HepG2 (cell line): ENCODE results near the gene KCND3. TPM values are rescaled to one million over a fixed set of nuclear protein-coding genes. Genes with fewer than 3 reads are reported as not detected.

Experiments
- ATAC-seq: fragments of 200-7000 bp; cut with Tn5 transposase; 3 replicates; pipeline ENCODE4 v1.9.1; 2020; ENCODE audit warnings: mild to moderate bottlenecking, moderate library complexity
- BruUV-seq: library from RNA; stranded (reverse); fragments of 400-500 nt; replicated peaks from 2 replicates; lab custom pipeline; 2021; lab: Mats Ljungman, UMichigan
- CTCF ChIA-PET: fragments of 300-600 bp; formaldehyde crosslinking; extraction: SDS; loops from one replicate; lab custom pipeline; 2021; ENCODE audit warnings: low total read pairs, inconsistent platforms, low intra/inter-chr PET ratio; lab: Yijun Ruan, JAX
- POLR2A ChIA-PET: fragments of 350-600 bp; sonication (Branson Sonifier 250); formaldehyde crosslinking; loops from one replicate; lab custom pipeline; 2020; ENCODE audit warnings: antibody characterized with exemption, inconsistent platforms; lab: Yijun Ruan, JAX
- DNase-seq: peaks from one replicate; pipeline ENCODE4 v3.0.0-alpha.2; 2015; ENCODE audit warnings: low spot score
- FAIRE-seq: peaks from 3 replicates; lab custom pipeline; 2011; peaks lifted over from hg19 to GRCh38; lab: Jason Lieb, UNC
- H2AFZ ChIP-seq: one replicate; pipeline ENCODE4 v1.6.1; 2011; ENCODE audit warnings: low read length, inconsistent platforms
- H3K27ac ChIP-seq: fragments of 300-600 bp; 3 replicates; pipeline ENCODE4 v1.8.0; 2011; ENCODE audit warnings: mixed run types, mild to moderate bottlenecking, mixed read lengths, low read length, inconsistent platforms; ENCODE audit not compliant: insufficient read depth; ENCODE audit errors: extremely low read length
- H3K27me3 ChIP-seq, 2 experiments: fragments of 200-600 bp in 1 of 2; 2 replicates in 1 of 2; 3 replicates in 1 of 2; pipeline versions ENCODE4 v1.6.0 to v1.8.0; 2011; ENCODE audit warnings: low read length in 2 of 2, mild to moderate bottlenecking in 2 of 2, moderate library complexity in 2 of 2, inconsistent platforms in 1 of 2; ENCODE audit not compliant: insufficient read depth in 2 of 2, control insufficient read depth in 1 of 2
- H3K36me3 ChIP-seq, 2 experiments: fragments of 200-600 bp in 1 of 2; replicated peaks in 1 of 2; 2 replicates in 1 of 2; 3 replicates in 1 of 2; pipeline versions ENCODE4 v1.5.1 to v1.8.0; 2011; ENCODE audit warnings: low read length in 2 of 2, inconsistent platforms in 1 of 2; ENCODE audit not compliant: insufficient read depth in 2 of 2, control insufficient read depth in 1 of 2
- H3K4me1 ChIP-seq: 2 replicates; pipeline ENCODE4 v1.5.1; 2012; ENCODE audit warnings: low read length, inconsistent platforms; ENCODE audit not compliant: insufficient read depth
- H3K4me2 ChIP-seq: 2 replicates; pipeline ENCODE4 v1.6.0; 2011; ENCODE audit warnings: low read depth, low read length, inconsistent platforms
- H3K4me3 ChIP-seq, 3 experiments: fragments of 200-600 bp in 1 of 3; sonication (generic), shearing (Covaris generic) in 1 of 3; replicated peaks in 1 of 3; 2 replicates each; pipeline ENCODE4 v1.5.1; 2011 to 2016; ENCODE audit warnings: low read length in 3 of 3, inconsistent platforms in 2 of 3, low read depth in 2 of 3, mild to moderate bottlenecking in 2 of 3, control low read depth in 1 of 3, mixed read lengths in 1 of 3; ENCODE audit not compliant: insufficient read depth in 1 of 3
- H3K79me2 ChIP-seq: one replicate; pipeline ENCODE4 v1.6.1; 2011; ENCODE audit warnings: low read length, inconsistent platforms; ENCODE audit not compliant: insufficient read depth
- H3K9ac ChIP-seq: 2 replicates; pipeline ENCODE4 v1.6.0; 2011; ENCODE audit warnings: mild to moderate bottlenecking, low read depth, low read length, inconsistent platforms; ENCODE audit not compliant: insufficient read depth
- H3K9me3 ChIP-seq: 2 replicates; pipeline ENCODE4 v1.5.1; 2012; ENCODE audit warnings: mild to moderate bottlenecking, low read length
- H4K20me1 ChIP-seq: 2 replicates; pipeline ENCODE4 v1.6.0; 2011; ENCODE audit warnings: inconsistent platforms, mild to moderate bottlenecking, low read length, moderate library complexity; ENCODE audit not compliant: insufficient read depth
- FOXC1 ChIP-seq: sonication (generic); formaldehyde crosslinking; IDR thresholded peaks from 2 replicates; pipeline ENCODE4 v1.8.0; 2022; ENCODE audit warnings: mild to moderate bottlenecking, missing genetic modification reagents, borderline replicate concordance
- GATA4 ChIP-seq: sonication (generic); IDR thresholded peaks from 2 replicates; pipeline ENCODE4 v1.6.1; 2016; ENCODE audit warnings: antibody characterized with exemption, low read depth, borderline replicate concordance
- JDP2 ChIP-seq: sonication (generic); formaldehyde crosslinking; IDR thresholded peaks from 2 replicates; pipeline ENCODE4 v1.8.1; 2022; ENCODE audit warnings: missing genetic modification reagents, borderline replicate concordance
- NR2F1 ChIP-seq, 2 experiments: fragments of 450-650 bp in 1 of 2; formaldehyde crosslinking in 1 of 2; IDR thresholded peaks; 2 replicates each; pipeline versions ENCODE4 v1.5.0 to v1.6.1; 2016 to 2020; ENCODE audit warnings: mild to moderate bottlenecking in 1 of 2, missing compliant biosample characterization in 1 of 2, missing genetic modification reagents in 1 of 2, moderate library complexity in 1 of 2
- SOX6 ChIP-seq, 2 experiments: fragments of 450-650 bp in 1 of 2; sonication (generic) in 1 of 2; formaldehyde crosslinking in 1 of 2; IDR thresholded peaks; 2 replicates each; pipeline versions ENCODE4 v1.4.0 to v1.6.1; 2017 to 2020; ENCODE audit warnings: antibody characterized with exemption in 1 of 2, mild to moderate bottlenecking in 1 of 2, missing genetic modification reagents in 1 of 2
- TCF12 ChIP-seq, 2 experiments: fragments of 450-650 bp in 1 of 2; sonication (generic) in 1 of 2; formaldehyde crosslinking in 1 of 2; IDR thresholded peaks; 2 replicates each; pipeline versions ENCODE4 v1.6.1 to v1.8.0; 2017 to 2022; ENCODE audit warnings: antibody characterized with exemption in 1 of 2, mild to moderate bottlenecking in 1 of 2, missing genetic modification reagents in 1 of 2, moderate library complexity in 1 of 2
- TCF7 ChIP-seq: sonication (generic); IDR thresholded peaks from 2 replicates; pipeline ENCODE4 v1.6.1; 2016; ENCODE audit warnings: antibody characterized with exemption, low read depth
- ZNF251 ChIP-seq: sonication (generic); formaldehyde crosslinking; IDR thresholded peaks from 2 replicates; pipeline ENCODE4 v1.9.0; 2021; ENCODE audit warnings: mild to moderate bottlenecking, missing genetic modification reagents
- WGBS: methylation state at CpG from one replicate; pipeline ENCODE4 v1.1.6; 2017; ENCODE audit warnings: low lambda C conversion rate; 5-methylcytosine and 5-hydroxymethylcytosine counted together
- in situ Hi-C: cut with HindIII; loops from 2 replicates; pipeline ENCODE4 v1.10.0; 2017; ENCODE audit warnings: low pct_unique_long_range_greater_than_20kb; ENCODE audit not compliant: extremely low pct_ligation_motif_present
- intact Hi-C: fragments of 100-400 bp; cut with micrococcal nuclease; formaldehyde crosslinking; loops from one replicate; pipeline ENCODE4 v1.10.0; 2022; ENCODE audit not compliant: unreplicated experiment
- polyA plus RNA-seq, 8 experiments: library from polyadenylated mRNA; depleted of rRNA in 3 of 8; stranded (reverse) in 7 of 8; unstranded in 1 of 8; fragments of >200 nt; fragmentation: Illumina TruSeq in 4 of 8; extraction: Trizol in 4 of 8; gene quantifications; 2 replicates each; pipeline versions ENCODE4 v1.2.1 to v1.2.3, GENCODE V29; 2011 to 2016; ENCODE audit warnings: low read depth in 4 of 8, missing spikeins in 1 of 8, mixed read lengths in 1 of 8; ENCODE audit not compliant: insufficient read depth in 1 of 8
- total RNA-seq, 5 experiments: library from RNA; depleted of rRNA; stranded (reverse); fragments of >200 nt; fragmentation: Illumina TruSeq; extraction: Trizol; gene quantifications; 2 replicates each; pipeline ENCODE4 v1.2.3, GENCODE V29; 2016; ENCODE audit warnings: low read depth in 1 of 5
- TF ChIP-seq, protein P1 (sequence below): sonication (generic); formaldehyde crosslinking; IDR thresholded peaks from 2 replicates; pipeline ENCODE4 v1.4.0; 2020; ENCODE audit warnings: missing genetic modification reagents
- TF ChIP-seq, protein P2 (sequence below): sonication (generic); formaldehyde crosslinking; IDR thresholded peaks from 2 replicates; pipeline ENCODE4 v1.4.0; 2020; ENCODE audit warnings: missing genetic modification reagents
- TF ChIP-seq, protein P3 (sequence below), 2 experiments: sonication (generic) in 1 of 2; formaldehyde crosslinking in 1 of 2; IDR thresholded peaks; 2 replicates each; pipeline versions ENCODE4 v1.6.1 to v1.9.0; 2014 to 2022; ENCODE audit warnings: antibody characterized with exemption in 1 of 2, borderline replicate concordance in 1 of 2, inconsistent platforms in 1 of 2, low read depth in 1 of 2, missing genetic modification reagents in 1 of 2

Gene KCND3
- total and polyA plus RNA-seq, 2 of the 13 experiments (the other 11 are each of a cell fraction or from before 2014, with no cell fraction given), result 0.04 TPM; not detected in 1

DNA sequence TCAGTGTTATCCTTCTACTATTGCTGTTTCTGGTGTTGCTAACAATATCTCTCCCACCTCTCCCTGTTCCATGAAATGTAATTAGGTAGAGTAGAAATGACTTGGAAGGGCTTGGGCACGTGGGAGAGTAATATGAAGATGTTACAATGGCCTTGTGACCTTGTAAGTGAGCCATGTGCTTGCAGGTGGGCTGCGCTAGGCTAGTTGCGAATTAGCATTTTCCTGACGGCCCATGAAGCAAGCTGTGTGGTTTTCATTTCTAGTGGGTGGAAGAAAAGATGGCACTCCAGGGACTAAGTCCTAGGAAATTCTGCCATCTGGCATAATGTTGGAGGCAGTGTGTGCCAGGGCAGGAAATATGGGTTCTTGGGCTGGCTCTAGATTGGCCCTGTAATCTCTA lies 241.5 kb downstream of the KCND3 start:
- intact Hi-C loops (loop anchor here (1.0 kb wide), 3 partner anchors 21 to 267 kb away; no protein-coding TSS in a partner anchor), in situ Hi-C loops (no loop called here)
- DNase-seq (no peak), FAIRE-seq (no peak), ATAC-seq (no peak)
- Histone ChIP-seq H3K36me3 (no peaks in the 10 kb centered on the region), H3K27me3 (no peaks in the 10 kb centered on the region), H3K9me3 (no peaks in the 10 kb centered on the region), H3K9ac (no peak overlapping the region), H3K79me2 (no peaks in the 10 kb centered on the region), H3K4me3 (no peak overlapping the region), H4K20me1 (no peaks in the 10 kb centered on the region; the same call in 1 of the 2 replicates), H3K27ac (no peak overlapping the region), H3K4me2 (no peak overlapping the region), H2AFZ (no peak overlapping the region), H3K4me1 (peaks cover 38% of the 10 kb centered on the region)
- CTCF ChIA-PET, result interaction anchor here (0.7 to 3.2 kb wide), 5 partner anchors 22 to 266 kb away, joined by 3 to 65 read pairs (median 7); no protein-coding TSS in a partner anchor
- TF ChIP-seq, protein P1, sequence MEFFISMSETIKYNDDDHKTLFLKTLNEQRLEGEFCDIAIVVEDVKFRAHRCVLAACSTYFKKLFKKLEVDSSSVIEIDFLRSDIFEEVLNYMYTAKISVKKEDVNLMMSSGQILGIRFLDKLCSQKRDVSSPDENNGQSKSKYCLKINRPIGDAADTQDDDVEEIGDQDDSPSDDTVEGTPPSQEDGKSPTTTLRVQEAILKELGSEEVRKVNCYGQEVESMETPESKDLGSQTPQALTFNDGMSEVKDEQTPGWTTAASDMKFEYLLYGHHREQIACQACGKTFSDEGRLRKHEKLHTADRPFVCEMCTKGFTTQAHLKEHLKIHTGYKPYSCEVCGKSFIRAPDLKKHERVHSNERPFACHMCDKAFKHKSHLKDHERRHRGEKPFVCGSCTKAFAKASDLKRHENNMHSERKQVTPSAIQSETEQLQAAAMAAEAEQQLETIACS (CRISPR knock-in tag), result no peak
- no peak for TF ChIP-seq SOX6 (IDR thresholded peaks at IDR 0.05)
- no peak for TF ChIP-seq SOX6 (CRISPR knock-in tag; IDR thresholded peaks at IDR 0.05)
- TF ChIP-seq, protein P2, sequence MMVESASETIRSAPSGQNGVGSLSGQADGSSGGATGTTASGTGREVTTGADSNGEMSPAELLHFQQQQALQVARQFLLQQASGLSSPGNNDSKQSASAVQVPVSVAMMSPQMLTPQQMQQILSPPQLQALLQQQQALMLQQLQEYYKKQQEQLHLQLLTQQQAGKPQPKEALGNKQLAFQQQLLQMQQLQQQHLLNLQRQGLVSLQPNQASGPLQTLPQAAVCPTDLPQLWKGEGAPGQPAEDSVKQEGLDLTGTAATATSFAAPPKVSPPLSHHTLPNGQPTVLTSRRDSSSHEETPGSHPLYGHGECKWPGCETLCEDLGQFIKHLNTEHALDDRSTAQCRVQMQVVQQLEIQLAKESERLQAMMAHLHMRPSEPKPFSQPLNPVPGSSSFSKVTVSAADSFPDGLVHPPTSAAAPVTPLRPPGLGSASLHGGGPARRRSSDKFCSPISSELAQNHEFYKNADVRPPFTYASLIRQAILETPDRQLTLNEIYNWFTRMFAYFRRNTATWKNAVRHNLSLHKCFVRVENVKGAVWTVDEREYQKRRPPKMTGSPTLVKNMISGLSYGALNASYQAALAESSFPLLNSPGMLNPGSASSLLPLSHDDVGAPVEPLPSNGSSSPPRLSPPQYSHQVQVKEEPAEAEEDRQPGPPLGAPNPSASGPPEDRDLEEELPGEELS, result no peak
- no peak for TF ChIP-seq NR2F1 (CRISPR knock-in tag; IDR thresholded peaks at IDR 0.05)
- TF ChIP-seq, protein P3, sequence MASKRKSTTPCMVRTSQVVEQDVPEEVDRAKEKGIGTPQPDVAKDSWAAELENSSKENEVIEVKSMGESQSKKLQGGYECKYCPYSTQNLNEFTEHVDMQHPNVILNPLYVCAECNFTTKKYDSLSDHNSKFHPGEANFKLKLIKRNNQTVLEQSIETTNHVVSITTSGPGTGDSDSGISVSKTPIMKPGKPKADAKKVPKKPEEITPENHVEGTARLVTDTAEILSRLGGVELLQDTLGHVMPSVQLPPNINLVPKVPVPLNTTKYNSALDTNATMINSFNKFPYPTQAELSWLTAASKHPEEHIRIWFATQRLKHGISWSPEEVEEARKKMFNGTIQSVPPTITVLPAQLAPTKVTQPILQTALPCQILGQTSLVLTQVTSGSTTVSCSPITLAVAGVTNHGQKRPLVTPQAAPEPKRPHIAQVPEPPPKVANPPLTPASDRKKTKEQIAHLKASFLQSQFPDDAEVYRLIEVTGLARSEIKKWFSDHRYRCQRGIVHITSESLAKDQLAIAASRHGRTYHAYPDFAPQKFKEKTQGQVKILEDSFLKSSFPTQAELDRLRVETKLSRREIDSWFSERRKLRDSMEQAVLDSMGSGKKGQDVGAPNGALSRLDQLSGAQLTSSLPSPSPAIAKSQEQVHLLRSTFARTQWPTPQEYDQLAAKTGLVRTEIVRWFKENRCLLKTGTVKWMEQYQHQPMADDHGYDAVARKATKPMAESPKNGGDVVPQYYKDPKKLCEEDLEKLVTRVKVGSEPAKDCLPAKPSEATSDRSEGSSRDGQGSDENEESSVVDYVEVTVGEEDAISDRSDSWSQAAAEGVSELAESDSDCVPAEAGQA (IDR thresholded peaks at IDR 0.05; ENCODE audit: low read depth), result no peak
- TF ChIP-seq, protein P3 (CRISPR knock-in tag; IDR thresholded peaks at IDR 0.05; ENCODE audit: borderline replicate concordance), result no peak
- no peak for TF ChIP-seq TCF12 (IDR thresholded peaks at IDR 0.05)
- no peak for TF ChIP-seq TCF12 (CRISPR knock-in tag; IDR thresholded peaks at IDR 0.05)
- no peak for TF ChIP-seq JDP2 (CRISPR knock-in tag)
- no peak for TF ChIP-seq TCF7
- TF ChIP-seq ZNF251 (CRISPR knock-in tag), result no peak
- no peak for TF ChIP-seq FOXC1 (CRISPR knock-in tag)
- TF ChIP-seq GATA4, result no peak
- BruUV-seq, result no TSS peak
- POLR2A ChIA-PET, result interaction anchor here (1.0 to 1.3 kb wide), 3 partner anchors 10 to 34 kb away, joined by 3 to 6 read pairs (median 6); partner anchors contain the start of gene INKA2
- 44% methylated on average over 4 of the region's 4 CpGs for WGBS
